Thyroid gland (tissue), 4 donors: ENCODE measurements around the gene TFF2. TPM values are rescaled to one million over a fixed set of nuclear protein-coding genes. Genes with fewer than 3 reads are reported as not detected.

Experiments used
- DNase-seq, 2 donors: peaks; one replicate each; pipeline ENCODE4 v3.0.0-alpha.2; 2019
- H3K27ac ChIP-seq, 3 donors: fragments of 200-600 bp; sonication (generic); 1 replicate in 2 of 3; 2 replicates in 1 of 3; pipeline ENCODE4 v1.5.1; 2016 to 2019; ENCODE audit warnings: mild to moderate bottlenecking in 1 of 3, moderate library complexity in 1 of 3
- H3K27me3 ChIP-seq: fragments of 200-600 bp; sonication (generic); one replicate; pipeline ENCODE4 v1.5.1; 2019
- H3K36me3 ChIP-seq, 2 donors: fragments of 200-600 bp; sonication (generic); one replicate each; pipeline ENCODE4 v1.5.1; 2016 to 2019
- H3K4me1 ChIP-seq, 2 donors: fragments of 200-600 bp; sonication (generic); one replicate each; pipeline ENCODE4 v1.5.1; 2017 to 2019
- H3K4me3 ChIP-seq, 3 donors: fragments of 200-600 bp; sonication (generic); replicated peaks in 1 of 3; 1 replicate in 2 of 3; 2 replicates in 1 of 3; pipeline ENCODE4 v1.5.1; 2016; ENCODE audit warnings: mild to moderate bottlenecking in 1 of 3
- H3K9me3 ChIP-seq: fragments of 200-600 bp; sonication (generic); one replicate; pipeline ENCODE4 v1.5.1; 2017
- POLR2A ChIP-seq, 2 donors: fragments of 450-650 bp; IDR thresholded peaks; one replicate each; pipeline ENCODE4 v1.6.1; 2017; ENCODE audit warnings: antibody characterized with exemption in 2 of 2, mild to moderate bottlenecking in 2 of 2, moderate library complexity in 1 of 2
- WGBS, 2 donors: methylation state at CpG; one replicate each; pipeline ENCODE4 v1.1.5; 2017; 5-methylcytosine and 5-hydroxymethylcytosine counted together
- intact Hi-C: fragments of 100-400 bp; cut with DNase I; formaldehyde crosslinking; loops from one replicate; pipeline ENCODE4 v1.15.1; 2023
- total RNA-seq, 4 donors: library from RNA; depleted of rRNA; stranded (reverse); fragments of >200 nt; gene quantifications; one replicate each; pipeline ENCODE4 v1.2.3, GENCODE V29; 2016
- TF ChIP-seq, protein P1 (sequence below), 6 experiments: fragments of 200-600 bp in 3 of 6; fragments of 450-650 bp in 3 of 6; sonication (generic) in 3 of 6; IDR thresholded peaks; one replicate each; pipeline ENCODE4 v1.5.1; 2016 to 2019; ENCODE audit warnings: antibody characterized with exemption in 6 of 6, mild to moderate bottlenecking in 2 of 6, inconsistent platforms in 1 of 6, moderate library complexity in 1 of 6

The TFF2 gene
- total RNA-seq, 4 donors from 2014 or later: 2.5 to 14.3 TPM; not detected in 2

DNA sequence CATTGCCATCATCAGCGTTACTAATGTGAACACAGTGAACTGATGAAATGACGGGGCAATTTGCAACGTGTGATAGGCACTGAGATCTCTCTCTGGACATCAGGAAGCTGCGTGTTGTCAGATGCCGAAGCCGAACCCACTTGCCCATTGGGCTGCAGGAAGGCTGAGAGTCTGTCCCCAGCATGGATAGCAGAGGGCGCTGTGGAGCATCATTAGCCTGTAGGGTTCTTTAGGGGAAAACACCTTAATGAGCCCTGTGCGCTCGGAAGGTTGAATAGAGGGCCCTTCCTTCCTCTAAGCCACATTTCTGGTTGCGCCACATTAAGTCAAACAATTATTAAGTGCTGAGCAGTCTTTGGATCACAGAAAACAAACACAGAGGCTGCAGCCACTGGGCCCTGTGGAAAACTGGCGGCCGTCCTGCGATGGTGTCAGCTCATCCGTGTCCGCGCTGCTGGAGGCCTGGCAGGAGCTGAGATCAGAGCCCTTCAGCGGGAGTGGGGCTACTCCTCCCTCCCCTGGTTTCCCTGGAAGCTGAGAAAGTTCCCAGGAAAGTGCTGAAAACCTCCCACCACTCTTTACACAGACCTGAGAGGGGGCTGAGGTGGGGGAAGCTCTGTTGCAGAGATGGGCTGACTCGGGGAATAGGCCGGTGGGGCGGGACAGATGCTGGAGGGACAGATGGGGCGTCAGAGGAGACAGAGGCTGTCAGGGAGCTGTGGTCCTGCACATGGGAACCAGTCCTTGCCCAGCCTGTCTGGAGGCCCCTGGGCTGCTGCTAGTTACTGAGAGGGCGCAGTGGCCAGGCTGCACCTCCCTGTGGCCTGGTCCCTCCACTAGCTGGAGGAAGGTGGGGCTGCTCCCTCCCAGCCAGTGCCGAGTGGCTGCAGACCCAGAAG, 12.7 kb downstream of the TFF2 start:
- no peaks in the 10 kb centered on the region for H3K27me3 ChIP-seq
- no peak overlapping the region for H3K4me3 ChIP-seq
- 17 to 19% methylated on average over 15 to 23 of the region's 23 CpGs for WGBS, 2 donors
- intact Hi-C loops: no loop called here
- peak; percentile 98 for DNase-seq
- peak overlapping the region; percentile 82 to 87 (median 83) for H3K27ac ChIP-seq
- no peaks in the 10 kb centered on the region for H3K9me3 ChIP-seq
- TF ChIP-seq, protein P1, sequence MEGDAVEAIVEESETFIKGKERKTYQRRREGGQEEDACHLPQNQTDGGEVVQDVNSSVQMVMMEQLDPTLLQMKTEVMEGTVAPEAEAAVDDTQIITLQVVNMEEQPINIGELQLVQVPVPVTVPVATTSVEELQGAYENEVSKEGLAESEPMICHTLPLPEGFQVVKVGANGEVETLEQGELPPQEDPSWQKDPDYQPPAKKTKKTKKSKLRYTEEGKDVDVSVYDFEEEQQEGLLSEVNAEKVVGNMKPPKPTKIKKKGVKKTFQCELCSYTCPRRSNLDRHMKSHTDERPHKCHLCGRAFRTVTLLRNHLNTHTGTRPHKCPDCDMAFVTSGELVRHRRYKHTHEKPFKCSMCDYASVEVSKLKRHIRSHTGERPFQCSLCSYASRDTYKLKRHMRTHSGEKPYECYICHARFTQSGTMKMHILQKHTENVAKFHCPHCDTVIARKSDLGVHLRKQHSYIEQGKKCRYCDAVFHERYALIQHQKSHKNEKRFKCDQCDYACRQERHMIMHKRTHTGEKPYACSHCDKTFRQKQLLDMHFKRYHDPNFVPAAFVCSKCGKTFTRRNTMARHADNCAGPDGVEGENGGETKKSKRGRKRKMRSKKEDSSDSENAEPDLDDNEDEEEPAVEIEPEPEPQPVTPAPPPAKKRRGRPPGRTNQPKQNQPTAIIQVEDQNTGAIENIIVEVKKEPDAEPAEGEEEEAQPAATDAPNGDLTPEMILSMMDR (IDR thresholded peaks at IDR 0.05): peak; percentile 33 to 92 (median 80)
- peak in 1 of 2 donors; percentile 42 for TF ChIP-seq POLR2A (IDR thresholded peaks at IDR 0.05)
- H3K36me3 ChIP-seq: no peaks in the 10 kb centered on the region
- peaks cover 28 to 37% of the 10 kb centered on the region in 2 donors for H3K4me1 ChIP-seq

DNA sequence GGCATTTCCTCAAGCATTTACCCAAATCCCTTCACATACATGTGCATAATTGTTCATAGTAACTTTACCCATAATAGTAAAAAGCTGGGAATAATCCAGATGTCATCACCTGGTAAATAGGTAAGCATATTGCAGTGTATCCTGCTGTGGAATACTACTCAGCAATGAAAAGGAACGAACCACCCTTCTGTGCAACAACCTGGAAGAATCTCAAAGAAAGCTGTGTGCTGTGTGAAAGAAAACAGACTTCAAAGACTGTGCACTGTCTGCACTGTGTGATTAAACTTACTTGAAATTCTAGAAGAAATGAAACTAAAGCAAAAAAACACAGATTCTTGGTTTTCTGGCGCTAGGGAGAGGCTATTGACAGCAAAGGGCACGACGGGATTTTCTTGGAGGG, 13.5 kb downstream of the TFF2 start:
- H3K4me3 ChIP-seq: no peak overlapping the region
- peaks cover 28 to 37% of the 10 kb centered on the region in 2 donors for H3K4me1 ChIP-seq
- H3K9me3 ChIP-seq: no peaks in the 10 kb centered on the region
- TF ChIP-seq, protein P1 (IDR thresholded peaks at IDR 0.05): no peak
- no peak for TF ChIP-seq POLR2A (IDR thresholded peaks at IDR 0.05)
- intact Hi-C loops: no loop called here
- DNase-seq: no peak
- 65 to 67% methylated on average over 4 of the region's 4 CpGs for WGBS, 2 donors
- no peaks in the 10 kb centered on the region for H3K36me3 ChIP-seq
- H3K27me3 ChIP-seq: no peaks in the 10 kb centered on the region
- peak overlapping the region; percentile 74 to 87 (median 82) for H3K27ac ChIP-seq

DNA sequence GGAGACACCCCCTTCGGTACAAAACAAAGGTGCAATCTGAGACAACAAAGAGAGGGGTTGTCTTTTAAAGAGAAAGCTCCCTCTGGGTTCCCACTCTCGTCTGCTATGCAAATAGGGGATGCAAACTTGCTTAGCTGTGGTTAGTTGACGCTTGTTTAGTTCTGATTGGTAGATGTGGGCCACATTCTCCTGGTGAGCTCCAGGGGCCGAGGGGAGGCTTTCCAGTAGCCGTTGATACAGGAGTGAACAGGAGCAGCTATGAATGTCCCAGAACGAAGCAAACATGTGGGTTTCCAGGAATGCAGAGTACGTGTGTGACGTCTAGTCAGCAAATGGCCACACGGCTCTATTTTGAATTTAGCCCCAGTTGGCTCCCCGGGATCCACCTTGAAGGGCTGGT, 14.7 kb downstream of the TFF2 start:
- intact Hi-C loops: no loop called here
- no peak overlapping the region for H3K4me3 ChIP-seq
- H3K36me3 ChIP-seq: no peaks in the 10 kb centered on the region
- peak overlapping the region in 2 of 3 donors; percentile 19 to 82 for H3K27ac ChIP-seq
- H3K4me1 ChIP-seq: peaks cover 28 to 37% of the 10 kb centered on the region in 2 donors
- no peaks in the 10 kb centered on the region for H3K27me3 ChIP-seq
- peak in 1 of 2 donors; percentile 40 for DNase-seq
- no peaks in the 10 kb centered on the region for H3K9me3 ChIP-seq
- peak in 1 of 2 donors; percentile 61 for TF ChIP-seq POLR2A (IDR thresholded peaks at IDR 0.05)
- TF ChIP-seq, protein P1 (IDR thresholded peaks at IDR 0.05): no peak
- WGBS, 2 donors: 33 to 40% methylated on average over 10 of the region's 10 CpGs

DNA sequence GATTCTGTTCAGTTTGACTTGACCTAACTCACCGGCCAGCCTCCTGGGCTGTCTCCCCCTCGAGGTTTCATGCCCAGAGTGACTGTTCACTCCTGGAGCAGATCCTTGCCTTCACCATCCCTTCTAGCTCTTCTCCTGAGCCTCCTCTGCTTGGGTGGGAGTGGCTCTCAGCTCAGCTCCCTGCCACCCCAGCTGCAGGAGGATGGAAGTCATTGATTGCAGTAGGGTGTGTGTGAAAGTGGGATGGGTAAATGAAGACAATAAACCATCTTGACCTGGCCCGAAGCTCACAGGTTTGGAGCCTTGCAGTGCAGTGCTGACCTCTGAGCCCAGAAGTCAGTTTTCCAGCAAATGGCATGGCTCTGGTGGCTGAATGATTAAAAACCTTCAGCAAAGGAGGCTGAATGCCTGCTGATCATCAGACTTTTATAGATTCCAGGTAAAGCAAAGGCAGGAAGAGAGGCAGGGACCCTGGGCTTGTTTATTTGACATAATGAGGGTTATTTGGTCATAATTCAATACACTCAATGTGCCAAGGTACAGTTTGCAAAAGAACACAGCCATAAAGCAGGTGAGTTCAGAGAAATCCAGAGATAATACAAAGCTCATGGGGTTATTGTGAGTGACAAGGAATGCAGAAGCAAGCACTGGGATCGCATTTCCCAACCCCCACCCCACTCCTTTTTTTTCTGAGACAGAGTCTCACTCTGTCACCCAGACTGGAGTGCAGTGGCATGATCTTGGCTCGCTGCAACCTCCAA, 18.1 kb downstream of the TFF2 start:
- DNase-seq: no peak
- Histone ChIP-seq H3K27ac (no peak overlapping the region), H3K27me3 (no peaks in the 10 kb centered on the region), H3K4me1 (peaks cover 8 to 17% of the 10 kb centered on the region in 2 donors), H3K9me3 (no peaks in the 10 kb centered on the region), H3K4me3 (no peak overlapping the region), H3K36me3 (no peaks in the 10 kb centered on the region)
- intact Hi-C loops: no loop called here
- TF ChIP-seq POLR2A (IDR thresholded peaks at IDR 0.05): no peak
- TF ChIP-seq, protein P1 (IDR thresholded peaks at IDR 0.05): no peak
- WGBS, 2 donors: 81% methylated on average over 5 of the region's 5 CpGs
